ENCODE results near the gene SLC49A3.
"Not testable (repeated sequence)": the region's sequence is repeated elsewhere in the genome, so short reads cannot be mapped to it uniquely, and the experiment has no call there.

The SLC49A3 gene

DNA sequence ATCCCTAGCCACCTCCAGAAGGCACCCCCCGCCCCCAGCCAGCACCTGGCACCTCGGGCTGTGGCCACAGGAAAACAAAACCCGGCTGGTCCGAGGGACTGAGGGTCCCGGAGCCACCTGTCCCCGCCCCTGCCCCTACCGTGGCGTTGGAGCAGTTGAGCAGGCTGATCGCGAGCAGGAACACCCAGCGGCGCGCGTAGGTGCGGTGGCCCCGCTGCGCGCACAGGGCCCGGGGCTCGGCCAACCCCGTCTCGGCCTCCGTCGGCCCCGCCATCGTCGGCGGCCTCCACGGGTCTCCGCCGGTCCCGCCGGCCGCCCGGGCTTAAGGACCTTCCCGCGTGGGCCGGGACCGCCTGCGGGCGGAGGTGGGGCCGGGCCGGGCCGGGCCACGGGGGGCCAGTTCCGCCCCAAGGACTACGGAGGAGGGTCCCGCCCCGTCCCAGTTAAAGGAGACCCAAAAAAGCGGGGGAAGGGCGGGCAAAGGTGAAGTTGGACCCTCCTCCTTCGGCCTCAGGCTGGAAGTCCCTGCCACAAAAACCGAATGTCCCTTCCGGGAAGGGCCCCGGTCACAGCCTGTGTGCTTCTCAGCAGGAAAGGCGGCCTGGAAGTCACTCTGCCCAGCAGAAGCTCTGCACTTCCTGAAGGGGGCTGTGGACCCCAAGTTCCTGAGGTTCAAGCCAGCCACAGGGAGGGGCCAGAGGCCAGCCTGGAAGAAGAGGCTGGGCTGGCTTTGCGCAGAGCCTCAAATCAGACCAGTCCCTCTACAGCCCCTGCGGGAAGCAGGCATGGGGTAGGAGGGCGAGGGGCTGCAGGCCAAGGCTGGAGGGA is at the start of gene SLC49A3:
SLC49A3 (minus strand) TSS at position 298 of the 828 bp plus-strand sequence; CDS start at position 274, 24 bp downstream.
- no peak for DNase-seq (ENCODE audit: low read depth in 2 of 3, low spot score in 1 of 3)

DNA sequence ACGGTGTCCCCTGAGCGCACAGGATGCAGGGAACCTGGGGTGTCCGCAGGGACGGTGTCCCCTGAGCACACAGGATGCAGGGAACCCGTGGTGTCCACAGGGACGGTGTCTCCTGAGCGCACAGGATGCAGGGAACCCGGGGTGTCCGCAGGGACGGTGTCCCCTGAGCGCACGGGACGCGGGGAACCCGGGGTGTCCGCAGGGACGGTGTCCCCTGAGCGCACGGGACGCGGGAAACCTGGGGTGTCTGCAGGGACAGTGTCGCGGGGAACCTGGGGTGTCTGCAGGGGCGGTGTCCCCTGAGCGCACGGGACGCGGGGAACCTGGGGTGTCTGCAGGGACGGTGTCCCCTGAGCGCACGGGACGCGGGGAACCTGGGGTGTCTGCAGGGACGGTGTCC is 47.6 kb upstream of the SLC49A3 start:
- not testable (repeated sequence) for DNase-seq (ENCODE audit: low read depth in 2 of 3, low spot score in 1 of 3)

DNA sequence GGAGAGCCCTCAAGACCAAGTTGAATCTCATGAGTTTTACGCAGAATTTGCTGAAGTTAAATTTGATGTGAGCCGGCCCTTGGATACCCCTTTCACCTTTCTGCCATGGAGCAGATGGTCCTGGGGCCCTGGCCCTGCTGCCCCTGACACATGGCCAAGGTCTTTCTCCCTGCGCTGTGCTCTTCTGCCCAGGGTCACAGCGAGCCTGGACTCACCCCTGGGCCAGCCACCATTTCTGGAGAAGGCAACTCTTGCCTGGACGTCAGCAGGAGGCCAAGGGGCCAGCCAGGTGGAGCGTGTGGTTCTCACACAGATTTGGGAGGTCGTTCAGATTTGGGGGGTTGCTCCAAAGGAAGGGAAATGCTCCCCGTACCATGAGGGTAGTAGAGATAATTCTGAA is 46.6 kb upstream of the SLC49A3 start:
- DNase-seq (ENCODE audit: low read depth in 2 of 3, low spot score in 1 of 3), result no peak

DNA sequence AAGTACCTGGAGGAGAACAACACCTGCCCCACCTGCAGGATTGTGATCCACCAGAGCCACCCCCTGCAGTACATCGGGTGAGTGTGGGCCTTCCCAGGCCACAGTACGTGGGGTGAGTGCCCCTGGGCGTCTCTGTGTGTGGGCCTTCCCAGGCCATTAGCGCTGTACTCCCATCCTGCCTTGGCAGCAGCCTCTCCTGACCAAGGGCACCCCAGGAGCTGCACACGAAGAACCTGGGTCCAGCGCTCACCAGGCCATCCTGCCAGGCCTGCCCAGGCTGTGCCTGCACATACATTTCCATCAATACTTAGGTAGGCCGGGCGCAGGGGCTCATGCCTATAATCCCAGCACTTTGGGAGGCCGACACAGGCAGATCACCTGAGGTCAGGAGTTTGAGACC is 46.0 kb upstream of the SLC49A3 start:
- no peak for DNase-seq (ENCODE audit: low read depth in 2 of 3, low spot score in 1 of 3)

DNA sequence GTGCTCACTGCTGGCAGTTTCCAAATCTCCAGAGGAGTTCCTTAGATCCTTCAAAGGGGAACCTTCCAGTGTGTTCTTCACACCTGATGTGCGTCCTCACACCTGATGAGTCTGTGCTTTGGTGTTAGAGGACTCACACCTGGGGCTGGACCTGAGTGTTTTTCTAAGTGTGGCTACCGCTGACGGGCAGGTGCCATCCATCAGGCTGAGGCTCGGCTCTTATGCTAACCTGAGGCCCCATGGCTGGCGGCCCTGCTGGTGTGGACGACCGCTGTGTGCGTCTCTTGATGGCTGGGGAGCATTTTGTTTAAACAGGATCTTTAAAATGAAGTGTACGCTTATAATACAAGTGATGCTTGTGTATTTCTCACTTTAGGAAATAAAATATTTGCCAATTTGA is 45.1 kb upstream of the SLC49A3 start:
- DNase-seq (ENCODE audit: low read depth in 2 of 3, low spot score in 1 of 3), result no peak

DNA sequence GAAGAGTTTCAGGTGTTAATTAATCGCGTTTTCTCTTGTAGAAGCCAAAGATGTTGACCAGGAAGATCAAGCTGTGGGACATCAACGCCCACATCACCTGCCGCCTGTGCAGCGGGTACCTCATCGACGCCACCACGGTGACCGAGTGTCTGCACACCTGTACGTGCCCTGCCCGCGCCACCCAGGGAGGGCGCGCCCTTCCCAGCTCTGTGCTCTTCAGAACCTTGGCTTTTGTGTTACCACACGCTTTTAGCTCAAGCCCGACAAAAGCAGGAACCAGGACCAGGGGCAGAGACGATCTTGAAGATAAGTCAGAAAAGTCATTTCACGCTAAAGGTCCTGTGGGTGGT is 44.7 kb upstream of the SLC49A3 start:
- no peak for DNase-seq (ENCODE audit: low read depth in 2 of 3, low spot score in 1 of 3)

DNA sequence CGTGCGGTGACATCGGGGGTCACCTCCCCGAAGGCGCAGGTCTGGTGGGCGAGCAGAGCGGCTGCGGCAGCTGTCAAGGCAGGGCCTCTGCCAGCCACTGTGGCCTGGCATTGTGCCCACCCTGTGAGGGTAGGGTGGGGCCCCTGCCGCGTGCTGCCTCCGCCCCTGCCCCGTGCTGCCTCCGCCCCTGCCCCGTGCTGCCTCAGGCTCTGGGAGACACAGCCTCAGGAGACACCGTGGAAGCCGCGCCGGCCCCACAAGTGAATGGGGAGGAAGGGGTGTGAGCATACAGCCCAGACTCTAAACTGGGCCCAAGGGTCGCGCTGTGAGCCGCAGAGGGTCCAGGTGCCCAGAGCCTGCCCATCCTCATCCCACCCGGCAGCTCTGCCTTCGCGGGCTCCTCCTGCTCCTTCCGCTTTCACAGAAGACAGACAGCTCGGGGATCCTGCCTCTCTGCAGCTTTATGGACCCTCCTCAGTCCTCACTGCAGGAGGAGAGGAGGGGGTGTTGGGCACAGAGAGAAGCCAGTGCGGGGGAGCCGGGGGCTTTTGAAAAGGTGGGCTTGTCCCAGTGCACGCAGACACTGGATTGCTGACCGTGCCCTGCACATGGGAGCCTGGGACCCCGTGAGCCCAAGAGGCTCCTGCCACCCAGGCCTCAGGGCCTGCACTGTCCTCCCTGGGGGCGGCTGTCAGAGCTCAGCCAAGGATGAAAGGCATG is 44.1 kb upstream of the SLC49A3 start:
- no peak for DNase-seq (ENCODE audit: low read depth in 2 of 3, low spot score in 1 of 3)

DNA sequence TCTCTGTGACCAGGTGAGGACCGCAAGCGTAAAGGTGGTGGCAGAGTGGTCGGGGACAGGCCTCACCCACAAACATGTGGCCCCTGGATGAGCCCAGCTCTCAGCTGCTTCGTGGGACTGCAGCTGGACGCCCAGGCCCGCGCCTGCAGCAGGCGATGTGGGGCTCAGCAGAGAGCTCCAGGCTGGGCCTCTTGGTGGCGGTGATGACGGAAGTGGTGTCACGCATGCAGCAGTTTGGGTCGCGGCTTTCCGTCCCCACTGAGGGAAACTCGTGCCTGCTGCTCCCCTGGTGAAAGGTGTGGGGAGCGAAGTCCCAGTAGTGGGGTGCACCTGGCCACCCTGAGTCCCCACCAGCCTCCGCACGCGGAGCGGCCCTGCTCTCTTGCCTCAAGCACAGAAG is 43.5 kb upstream of the SLC49A3 start:
- no peak for DNase-seq (ENCODE audit: low read depth in 2 of 3, low spot score in 1 of 3)

DNA sequence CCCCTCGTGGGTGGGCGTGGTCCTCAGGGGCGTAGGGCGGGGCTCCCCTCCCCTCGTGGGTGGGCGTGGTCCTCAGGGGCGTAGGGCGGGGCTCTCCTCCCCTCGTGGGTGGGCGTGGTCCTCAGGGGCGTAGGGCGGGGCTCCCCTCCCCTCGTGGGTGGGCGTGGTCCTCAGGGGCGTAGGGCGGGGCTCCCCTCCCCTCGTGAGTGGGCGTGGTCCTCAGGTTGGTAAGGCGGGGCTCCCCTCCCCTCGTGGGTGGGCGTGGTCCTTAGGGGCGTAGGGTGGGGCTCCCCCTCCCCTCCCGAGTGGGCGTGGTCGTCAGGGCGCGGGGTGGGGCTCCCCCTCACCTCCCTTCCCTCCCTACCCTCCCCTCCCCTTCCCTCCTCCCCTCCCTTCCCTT is 43.0 kb upstream of the SLC49A3 start:
- not testable (repeated sequence) for DNase-seq (ENCODE audit: low read depth in 2 of 3, low spot score in 1 of 3)

DNA sequence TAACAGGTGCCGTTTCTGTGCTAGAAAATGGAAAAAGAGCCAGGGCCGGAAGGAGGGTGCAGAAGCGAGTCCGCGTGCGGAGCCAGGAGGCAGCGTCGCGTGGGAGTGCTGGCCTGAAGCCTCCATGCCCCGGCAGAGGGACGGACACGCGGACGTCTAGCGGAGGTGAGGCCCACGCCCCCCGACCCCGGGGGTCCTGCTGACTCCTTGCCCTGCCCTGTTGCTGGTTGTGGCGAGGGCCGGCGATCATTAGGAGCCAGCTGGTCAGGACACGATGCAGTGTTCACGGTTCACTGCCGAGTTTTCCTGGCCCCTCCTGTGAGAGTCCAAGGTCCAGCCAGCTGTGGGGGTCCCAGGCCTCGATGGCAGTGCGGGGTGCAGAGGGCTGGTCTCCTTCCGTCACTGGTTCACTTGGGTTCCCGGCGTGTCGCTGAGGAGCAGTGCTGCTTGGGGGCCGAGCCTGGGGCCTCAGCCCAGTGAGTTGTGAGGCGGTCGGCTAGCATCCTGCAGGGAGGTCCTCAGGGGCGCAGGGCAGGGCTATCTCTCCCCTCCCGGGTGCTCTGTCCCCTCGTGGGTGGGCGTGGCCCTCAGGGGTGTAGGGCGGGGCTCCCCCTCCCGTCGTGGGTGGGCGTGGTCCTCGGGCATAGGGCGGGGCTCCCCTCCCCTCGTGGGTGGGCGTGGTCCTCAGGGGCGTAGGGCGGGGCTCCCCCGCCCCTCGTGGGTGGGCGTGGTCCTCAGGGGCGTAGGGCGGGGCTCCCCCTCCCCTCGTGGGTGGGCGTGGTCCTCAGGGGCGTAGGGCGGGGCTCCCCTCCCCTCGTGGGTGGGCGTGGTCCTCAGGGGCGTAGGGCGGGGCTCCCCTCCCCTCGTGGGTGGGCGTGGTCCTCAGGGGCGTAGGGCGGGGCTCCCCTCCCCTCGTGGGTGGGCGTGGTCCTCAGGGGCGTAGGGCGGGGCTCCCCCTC is 42.3 kb upstream of the SLC49A3 start:
- DNase-seq (ENCODE audit: low read depth in 2 of 3, low spot score in 1 of 3), result not testable (repeated sequence)

DNA sequence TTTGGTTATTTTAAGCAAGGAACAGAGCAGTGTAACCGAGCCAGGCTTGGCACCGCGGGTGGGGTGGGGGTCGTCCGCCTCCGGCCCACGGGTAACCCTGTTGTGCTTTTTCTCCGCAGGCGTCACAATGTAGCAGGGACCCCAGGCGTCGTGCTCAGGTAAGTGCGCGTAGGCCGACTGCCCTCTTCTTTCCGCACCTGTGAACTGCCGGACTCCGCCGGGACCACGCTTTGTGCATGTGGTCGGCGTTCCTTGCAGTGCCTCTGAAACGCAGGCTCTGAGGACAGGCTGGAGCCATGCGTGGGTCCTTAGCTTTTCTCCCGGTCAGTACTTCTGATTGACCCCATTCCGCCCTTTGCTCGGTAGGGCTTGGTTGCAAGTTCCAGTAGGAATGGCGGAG is 41.6 kb upstream of the SLC49A3 start:
- DNase-seq (ENCODE audit: low read depth in 2 of 3, low spot score in 1 of 3), result no peak

DNA sequence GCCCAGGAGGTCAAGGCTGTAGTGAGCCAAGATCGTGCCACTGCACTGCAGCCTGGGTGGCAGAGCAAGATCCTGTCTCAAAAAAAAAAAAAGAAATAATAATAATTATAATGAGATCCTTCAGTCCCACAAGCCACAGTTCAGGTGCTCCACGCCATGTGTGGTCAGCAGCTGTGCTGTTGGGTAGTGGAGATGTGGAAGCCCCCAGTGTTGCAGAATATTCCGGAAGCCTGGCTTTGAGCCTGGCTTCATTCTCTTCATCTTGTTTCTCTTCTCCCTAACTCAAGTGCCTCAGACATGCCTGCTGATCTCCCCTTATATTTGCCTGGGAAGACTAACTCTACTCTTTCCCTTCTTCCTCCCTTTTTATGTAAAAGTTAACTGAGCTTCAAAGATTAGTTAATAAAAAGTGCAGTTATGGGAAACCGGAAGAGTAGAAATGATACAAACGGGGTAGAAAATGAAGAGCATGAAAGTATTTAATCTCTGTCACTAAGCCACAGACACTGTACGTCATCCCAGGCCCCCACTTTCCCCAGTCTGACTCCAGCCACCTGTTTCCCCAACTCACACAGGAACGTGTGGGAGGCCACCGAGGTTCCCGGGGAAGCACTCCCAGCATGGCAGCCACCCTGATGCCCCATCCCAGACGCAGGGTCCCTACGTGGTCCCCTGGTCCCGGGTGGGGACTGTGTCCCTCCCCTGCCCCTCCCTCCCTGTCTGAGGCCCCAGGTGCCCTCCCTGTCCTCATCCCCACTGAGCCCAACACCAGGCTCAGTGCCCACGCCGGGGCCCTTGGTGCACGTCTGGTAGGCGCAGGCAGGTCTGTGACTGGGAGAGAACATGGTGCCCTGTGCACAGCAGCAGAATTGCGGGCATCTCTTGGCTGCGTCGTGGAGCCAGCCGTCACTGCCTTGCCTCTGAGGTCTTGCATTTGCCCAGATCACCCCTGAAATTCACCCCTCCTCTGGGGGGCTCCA is 40.7 kb upstream of the SLC49A3 start:
- DNase-seq (ENCODE audit: low read depth in 2 of 3, low spot score in 1 of 3), result no peak

DNA sequence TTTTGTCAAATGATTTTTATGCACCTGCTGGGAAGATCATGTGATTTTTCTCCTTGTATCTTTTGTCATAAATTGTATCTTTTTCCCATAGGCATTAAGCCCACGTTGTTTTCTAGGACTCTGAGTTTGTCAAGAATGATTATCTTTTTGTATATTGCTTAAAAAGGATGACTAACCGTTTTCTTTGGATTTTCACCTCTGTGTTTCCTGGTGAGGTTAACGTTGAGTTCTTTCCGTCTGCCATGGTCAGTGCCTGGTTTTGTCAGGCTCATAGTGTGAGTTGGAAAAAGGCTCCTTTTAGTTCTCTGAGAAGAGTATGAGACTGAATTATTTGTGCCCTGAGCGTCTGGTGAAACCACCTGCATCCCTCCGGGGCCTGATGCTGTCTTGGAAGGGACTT is 38.6 kb upstream of the SLC49A3 start:
- DNase-seq (ENCODE audit: low read depth in 2 of 3, low spot score in 1 of 3), result no peak

DNA sequence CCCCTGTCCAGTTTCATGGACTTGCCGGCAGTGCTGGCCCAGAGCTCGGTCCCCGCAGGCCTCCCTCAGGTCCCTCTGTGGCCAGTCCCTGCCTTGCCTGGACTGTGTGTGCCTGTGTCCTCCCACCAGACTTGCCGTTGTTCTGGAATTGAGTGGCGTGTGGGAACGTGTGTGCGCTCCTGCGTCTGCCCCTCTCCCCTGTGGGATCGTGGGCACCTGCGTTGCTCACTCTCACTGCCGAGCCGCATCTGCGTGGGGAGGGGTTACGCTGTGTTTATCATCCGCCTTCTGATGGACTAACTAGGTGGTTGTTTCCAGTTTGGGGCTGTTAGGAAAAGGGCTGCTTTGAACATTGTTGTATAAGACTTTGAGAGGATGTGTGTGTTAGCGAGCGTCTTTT is 37.9 kb upstream of the SLC49A3 start:
- DNase-seq (ENCODE audit: low read depth in 2 of 3, low spot score in 1 of 3), result no peak

DNA sequence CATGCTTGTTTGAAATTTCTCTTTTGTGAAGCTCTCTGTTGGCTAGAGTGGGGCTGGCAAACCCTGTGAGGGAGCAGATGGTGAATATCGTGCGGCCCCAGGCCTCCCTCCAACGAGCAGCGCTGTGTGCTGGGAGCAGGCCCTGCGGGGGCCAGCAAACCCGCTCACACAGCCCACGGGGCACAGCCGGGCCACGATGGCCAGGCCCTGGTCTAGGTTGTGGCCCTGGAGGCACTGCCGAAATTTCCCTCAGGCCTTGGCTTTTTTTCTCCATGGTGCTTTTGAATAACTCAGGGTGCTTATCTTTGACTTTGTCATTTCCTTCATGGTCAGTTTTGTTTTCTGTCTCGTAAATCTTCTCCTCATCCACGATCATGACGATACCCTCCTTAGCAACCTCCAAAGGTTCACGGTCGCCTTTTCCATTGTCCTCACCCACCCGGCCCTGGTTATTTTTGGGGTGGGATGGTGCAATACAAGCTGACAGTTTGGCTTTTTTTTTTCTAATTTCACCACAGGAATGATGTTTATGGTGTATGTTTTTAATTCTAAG is 37.4 kb upstream of the SLC49A3 start:
- DNase-seq (ENCODE audit: low read depth in 2 of 3, low spot score in 1 of 3), result no peak

DNA sequence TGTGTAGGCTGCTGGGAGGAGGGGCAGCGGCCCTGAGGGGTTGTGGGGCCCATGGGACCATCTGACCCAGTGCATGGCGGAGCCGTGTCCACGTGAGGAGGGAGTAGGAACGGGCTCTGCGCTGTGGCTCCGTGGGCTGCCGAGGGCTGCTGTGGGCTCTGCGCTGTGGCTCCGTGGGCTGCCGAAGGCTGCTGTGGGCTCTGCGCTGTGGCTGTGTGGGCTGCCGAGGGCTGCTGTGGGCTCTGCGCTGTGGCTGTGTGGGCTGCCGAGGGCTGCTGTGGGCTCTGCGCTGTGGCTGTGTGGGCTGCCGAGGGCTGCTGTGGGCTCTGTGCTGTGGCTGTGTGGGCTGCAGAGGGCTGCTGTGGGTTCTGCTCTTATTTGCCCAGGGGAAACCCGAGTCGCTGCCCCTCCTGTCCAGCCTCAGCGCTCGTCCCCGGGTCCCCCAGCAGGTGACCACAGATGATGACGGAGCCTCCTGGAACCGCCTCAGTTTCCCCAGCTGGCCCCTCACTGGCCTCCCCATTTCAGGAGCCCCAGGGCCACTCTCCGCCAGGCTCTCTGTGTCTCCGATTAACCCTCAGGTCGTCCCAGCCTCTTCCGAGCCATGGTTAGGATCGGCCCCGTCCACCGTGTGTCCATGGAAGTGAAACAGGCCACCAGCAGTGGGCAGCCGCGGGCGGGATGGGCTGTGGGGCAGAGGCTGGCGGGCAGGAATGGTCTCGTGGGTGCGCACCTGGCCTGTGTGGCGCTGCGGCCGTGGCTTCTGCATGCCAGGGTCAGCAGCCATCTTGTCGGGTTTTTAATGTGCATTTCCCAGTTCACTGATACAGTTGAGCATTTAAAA is 36.7 kb upstream of the SLC49A3 start:
- no peak for DNase-seq (ENCODE audit: low read depth in 2 of 3, low spot score in 1 of 3)

DNA sequence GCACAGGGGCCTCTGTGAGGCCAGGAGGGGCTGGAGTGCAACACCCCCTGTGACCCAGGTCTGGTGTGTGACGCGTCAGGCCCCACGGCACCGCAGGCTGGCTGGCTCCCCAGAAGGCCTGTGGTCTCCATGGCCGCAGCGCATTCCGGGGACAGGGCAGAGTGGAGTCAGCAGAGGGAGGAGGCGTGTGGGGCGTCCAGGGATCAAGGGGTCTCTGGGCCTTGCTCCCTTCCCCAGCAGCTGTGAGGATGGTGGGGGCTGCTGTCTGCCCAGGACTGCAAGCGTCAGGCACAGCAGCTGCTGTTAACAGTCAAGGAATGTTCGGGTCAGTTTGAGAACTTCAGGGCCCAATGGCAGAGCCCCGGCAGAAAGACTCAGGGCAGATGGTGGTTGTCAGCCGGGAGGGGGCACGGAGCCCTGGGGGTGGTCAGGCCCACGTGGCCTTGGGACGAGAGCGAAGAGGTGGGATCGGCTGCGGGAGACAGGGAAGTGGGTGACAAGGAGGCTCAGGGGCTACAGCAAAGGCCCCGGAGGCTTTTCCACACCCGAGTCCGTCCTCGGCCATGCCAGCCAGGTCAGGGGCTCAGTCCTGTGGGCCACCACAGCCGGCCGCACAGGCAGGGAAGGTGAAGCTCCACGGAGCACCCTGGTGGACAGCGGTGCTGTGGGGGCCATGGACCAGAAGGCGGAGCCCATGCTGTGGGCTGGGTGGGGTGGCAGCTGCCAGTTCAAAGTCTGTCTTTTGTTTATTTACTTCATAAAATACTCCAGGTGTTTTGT is 35.0 kb upstream of the SLC49A3 start:
- no peak for DNase-seq (ENCODE audit: low read depth in 2 of 3, low spot score in 1 of 3)

DNA sequence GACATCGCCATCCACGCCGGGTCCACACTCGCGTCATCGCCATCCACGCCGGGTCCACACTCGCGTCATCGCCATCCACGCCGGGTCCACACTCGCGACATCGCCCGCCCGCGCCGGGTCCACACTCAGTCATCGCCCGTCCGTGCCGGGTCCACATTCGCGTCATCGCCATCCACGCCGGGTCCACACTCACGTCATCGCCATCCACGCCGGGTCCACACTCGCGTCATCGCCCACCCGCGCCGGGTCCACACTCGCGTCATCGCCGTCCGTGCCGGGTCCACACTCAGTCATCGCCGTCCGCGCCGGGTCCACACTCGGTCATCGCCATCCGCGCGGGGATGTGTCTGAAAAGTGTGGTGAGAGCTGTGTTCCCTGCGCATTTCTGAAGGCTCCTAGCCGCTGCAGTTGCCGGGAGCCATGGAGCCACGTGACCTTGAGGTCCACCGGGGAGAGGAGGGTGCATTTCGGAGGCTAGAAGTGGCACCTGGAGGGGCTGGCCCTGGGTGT is 34.0 kb upstream of the SLC49A3 start:
- DNase-seq (ENCODE audit: low read depth in 2 of 3, low spot score in 1 of 3), result no peak

Data from stimulated activated CD4-positive, alpha-beta T cell treated with anti-CD3 and anti-CD28 coated beads, Interleukin-12 subunit alpha, Interleukin-12 subunit beta, amount 100 ng/mL, for 48 hours (primary cell).